CD4-positive, alpha-beta memory T cell (primary cell): Measurements from ENCODE around the gene FAM111B. TPM values are rescaled to one million over a fixed set of nuclear protein-coding genes. Genes with fewer than 3 reads are reported as not detected.
A peak's percentile ranks its signal among the peaks of the same experiment; 100 is the strongest.
"Not testable (repeated sequence)": the region's sequence is repeated elsewhere in the genome, so short reads cannot be mapped to it uniquely, and the experiment has no call there.

ENCODE experiments used
- CTCF ChIA-PET: fragments of 350-600 bp; sonication (Branson Sonifier 250); formaldehyde crosslinking; loops from one replicate; lab custom pipeline; 2021; ENCODE audit warnings: inconsistent platforms; ENCODE audit not compliant: partially characterized antibody; lab: Charles Lee
- POLR2A ChIA-PET: fragments of 350-600 bp; sonication (Branson Sonifier 250); formaldehyde crosslinking; loops from one replicate; lab custom pipeline; 2021; ENCODE audit not compliant: partially characterized antibody; lab: Charles Lee
- DNase-seq, 5 donors: peaks; one replicate each; pipeline versions ENCODE4 v3.0.0 to v3.0.0-alpha.2; 2020 to 2022; ENCODE audit warnings: mixed read lengths in 1 of 5
- H3K27ac ChIP-seq: one replicate; pipeline ENCODE4 v1.7.0; 2013; ENCODE audit warnings: low read depth, low read length
- H3K27me3 ChIP-seq: 2 replicates; pipeline ENCODE4 v1.7.0; 2013; ENCODE audit warnings: mild to moderate bottlenecking, low read length, moderate library complexity; ENCODE audit not compliant: insufficient read depth
- H3K36me3 ChIP-seq: 2 replicates; pipeline ENCODE4 v1.7.0; 2013; ENCODE audit warnings: mild to moderate bottlenecking, low read length, moderate library complexity; ENCODE audit not compliant: insufficient read depth
- H3K4me1 ChIP-seq: 2 replicates; pipeline ENCODE4 v1.7.0; 2013; ENCODE audit warnings: mild to moderate bottlenecking, low read length, moderate library complexity; ENCODE audit not compliant: insufficient read depth
- H3K4me3 ChIP-seq, 2 donors: one replicate each; pipeline ENCODE4 v1.7.0; 2013; ENCODE audit warnings: low read length in 2 of 2, mild to moderate bottlenecking in 1 of 2
- H3K9me3 ChIP-seq, 2 donors: one replicate each; pipeline ENCODE4 v1.7.0; 2013; ENCODE audit warnings: low read length in 2 of 2, control low read depth in 1 of 2; ENCODE audit not compliant: control insufficient read depth in 1 of 2
- H3K27ac Mint-ChIP-seq, 7 donors: one replicate each; pipeline ENCODE4 v1.8.0; 2020 to 2021; ENCODE audit warnings: mixed read lengths in 7 of 7, mild to moderate bottlenecking in 6 of 7, inconsistent platforms in 3 of 7, moderate library complexity in 3 of 7
- H3K27me3 Mint-ChIP-seq, 2 donors: one replicate each; pipeline ENCODE4 v1.8.0; 2020 to 2021; ENCODE audit warnings: mixed read lengths in 2 of 2
- H3K36me3 Mint-ChIP-seq, 2 donors: one replicate each; pipeline ENCODE4 v1.8.0; 2020 to 2021; ENCODE audit warnings: mixed read lengths in 2 of 2, inconsistent platforms in 1 of 2, mild to moderate bottlenecking in 1 of 2
- H3K4me1 Mint-ChIP-seq, 4 donors: one replicate each; pipeline ENCODE4 v1.8.0; 2020 to 2021; ENCODE audit warnings: mixed read lengths in 4 of 4, mild to moderate bottlenecking in 1 of 4
- H3K4me3 Mint-ChIP-seq, 8 donors: one replicate each; pipeline ENCODE4 v1.8.0; 2020 to 2021; ENCODE audit warnings: mixed read lengths in 8 of 8, mild to moderate bottlenecking in 7 of 8, moderate library complexity in 6 of 8, inconsistent platforms in 3 of 8
- H3K9me3 Mint-ChIP-seq, 8 donors: one replicate each; pipeline ENCODE4 v1.8.0; 2020 to 2021; ENCODE audit warnings: mixed read lengths in 8 of 8, mild to moderate bottlenecking in 5 of 8, inconsistent platforms in 3 of 8, moderate library complexity in 1 of 8
- intact Hi-C: fragments of 100-400 bp; cut with micrococcal nuclease; formaldehyde crosslinking; loops from one replicate; pipeline ENCODE4 v1.15.1; 2023
- polyA plus RNA-seq, 2 donors: library from polyadenylated mRNA; unstranded; fragments of 300-500 nt; fragmentation: Illumina TruSeq; gene quantifications; one replicate each; pipeline ENCODE4 v1.2.3, GENCODE V29; 2021
- total RNA-seq, 2 experiments: library from RNA; stranded (reverse); gene quantifications; one replicate each; pipeline ENCODE4 v1.2.3, GENCODE V29; 2021

The FAM111B gene
- total and polyA plus RNA-seq, 4 experiments from 2014 or later: 0.23 to 0.53 (median 0.38) TPM

- not testable (repeated sequence) for H3K9me3 Mint-ChIP-seq, H3K27me3 ChIP-seq, H3K9me3 ChIP-seq, H3K36me3 ChIP-seq, H3K36me3 Mint-ChIP-seq, H3K27me3 Mint-ChIP-seq
- Mint-ChIP-seq H3K4me3 (peak overlapping the region; percentile 89 to 94 (median 92)), H3K4me1 (peaks cover 21 to 37% (median 26%) of the 10 kb centered on the region in 4 donors), H3K27ac (peak overlapping the region; percentile 63 to 94 (median 84))
- peak overlapping the region; percentile 30 for H3K27ac ChIP-seq
- peak; percentile 14 to 57 (median 19) for DNase-seq
- intact Hi-C loops: loop anchor here (10.0 kb wide), 1 partner anchor 533 kb away; the partner anchor contains the start of genes LPXN and ZFP91
- peaks cover 19% of the 10 kb centered on the region for H3K4me1 ChIP-seq
- H3K4me3 ChIP-seq: peak overlapping the region; percentile 32 to 70
- ChIA-PET POLR2A (interaction anchor here (0.7 to 1.6 kb wide), 3 partner anchors 28 to 37 kb away, joined by 3 to 7 read pairs (median 3); partner anchors contain the start of gene FAM111A), CTCF (interaction anchor here (1.0 to 2.9 kb wide), 7 partner anchors 10 to 64 kb away, joined by 3 to 16 read pairs (median 8); partner anchors contain the start of gene DTX4)
These were observed 684 bp downstream of the FAM111B start for GRCh38 chr11:59107721-59108120.

- no peaks in the 10 kb centered on the region for H3K27me3 ChIP-seq
- H3K27me3 Mint-ChIP-seq: no peaks in the 10 kb centered on the region
- ChIA-PET POLR2A (no interaction called here), CTCF (no interaction called here)
- peaks cover 9 to 19% (median 10%) of the 10 kb centered on the region in 4 donors for H3K4me1 Mint-ChIP-seq
- no peaks in the 10 kb centered on the region for H3K36me3 ChIP-seq
- peaks cover under 1 to 11% (median 5%) of the 10 kb centered on the region in 8 donors for H3K9me3 Mint-ChIP-seq
- H3K4me3 ChIP-seq: no peak overlapping the region
- peaks cover 0 to 4% of the 10 kb centered on the region in 2 donors for H3K9me3 ChIP-seq
- no peak overlapping the region for H3K4me3 Mint-ChIP-seq
- no peak overlapping the region for H3K27ac ChIP-seq
- intact Hi-C loops: no loop called here
- no peak for DNase-seq
- no peak overlapping the region for H3K27ac Mint-ChIP-seq
- peaks cover 4% of the 10 kb centered on the region for H3K4me1 ChIP-seq
- H3K36me3 Mint-ChIP-seq: peaks cover 0 to 4% of the 10 kb centered on the region in 2 donors
These were observed 5.5 kb downstream of the FAM111B start for GRCh38 chr11:59112494-59112893.

GRCh38 chr11:59114344-59114743, 7.3 kb downstream of the FAM111B start:
- Mint-ChIP-seq H3K27ac (no peak overlapping the region), H3K27me3 (no peaks in the 10 kb centered on the region)
- CTCF ChIA-PET: interaction anchor here (1.0 to 2.3 kb wide), 2 partner anchors 22 to 44 kb away, joined by 3 to 7 read pairs; no protein-coding TSS in a partner anchor

GRCh38 chr11:59115553-59115952, 8.5 kb downstream of the FAM111B start:
- H3K27ac ChIP-seq: no peak overlapping the region
- Mint-ChIP-seq H3K9me3 (peaks cover 2 to 30% (median 18%) of the 10 kb centered on the region in 8 donors), H3K4me3 (no peak overlapping the region), H3K27ac (no peak overlapping the region), H3K27me3 (no peaks in the 10 kb centered on the region), H3K4me1 (peaks cover 0 to 6% (median 0%) of the 10 kb centered on the region in 4 donors), H3K36me3 (peaks cover 4 to 7% of the 10 kb centered on the region in 2 donors)
- H3K27me3 ChIP-seq: no peaks in the 10 kb centered on the region
- H3K9me3 ChIP-seq: peaks cover 0 to 12% of the 10 kb centered on the region in 2 donors
- CTCF ChIA-PET: no interaction called here
- no peak overlapping the region for H3K4me3 ChIP-seq
- POLR2A ChIA-PET: no interaction called here
- H3K36me3 ChIP-seq: no peaks in the 10 kb centered on the region
- DNase-seq: no peak
- intact Hi-C loops: no loop called here
- no peaks in the 10 kb centered on the region for H3K4me1 ChIP-seq

More at GRCh38 chr11:59114344-59114743, 7.3 kb downstream of the FAM111B start:
- no peak overlapping the region for H3K27ac ChIP-seq
- Mint-ChIP-seq H3K36me3 (peaks cover 4 to 7% of the 10 kb centered on the region in 2 donors), H3K4me3 (no peak overlapping the region), H3K4me1 (peaks cover 0 to 6% (median under 1%) of the 10 kb centered on the region in 4 donors), H3K9me3 (peaks cover 2 to 29% (median 18%) of the 10 kb centered on the region in 8 donors)
- no peaks in the 10 kb centered on the region for H3K27me3 ChIP-seq
- POLR2A ChIA-PET: no interaction called here
- no peak overlapping the region for H3K4me3 ChIP-seq
- H3K9me3 ChIP-seq: peaks cover 0 to 12% of the 10 kb centered on the region in 2 donors
- no peak for DNase-seq
- no peaks in the 10 kb centered on the region for H3K4me1 ChIP-seq
- H3K36me3 ChIP-seq: no peaks in the 10 kb centered on the region
- intact Hi-C loops: no loop called here

- peaks cover 0 to 12% of the 10 kb centered on the region in 2 donors for H3K9me3 ChIP-seq
- no peaks in the 10 kb centered on the region for H3K36me3 ChIP-seq
- no peak overlapping the region for H3K27ac ChIP-seq
- no peaks in the 10 kb centered on the region for H3K27me3 ChIP-seq
- Mint-ChIP-seq H3K4me3 (no peak overlapping the region), H3K27me3 (no peaks in the 10 kb centered on the region), H3K36me3 (peaks cover 4 to 7% of the 10 kb centered on the region in 2 donors), H3K9me3 (peaks cover 2 to 30% (median 18%) of the 10 kb centered on the region in 8 donors), H3K4me1 (no peaks in the 10 kb centered on the region), H3K27ac (peak overlapping the region in 1 of 7 donors; percentile 40)
- intact Hi-C loops: no loop called here
- DNase-seq: no peak
- POLR2A ChIA-PET: no interaction called here
- no peaks in the 10 kb centered on the region for H3K4me1 ChIP-seq
- no peak overlapping the region for H3K4me3 ChIP-seq
- CTCF ChIA-PET: no interaction called here
These were observed 10.7 kb downstream of the FAM111B start for GRCh38 chr11:59117774-59118173.

- no peaks in the 10 kb centered on the region for H3K27me3 ChIP-seq
- POLR2A ChIA-PET: no interaction called here
- DNase-seq: no peak
- Mint-ChIP-seq H3K9me3 (peaks cover 2 to 30% (median 18%) of the 10 kb centered on the region in 8 donors), H3K36me3 (peaks cover 4 to 7% of the 10 kb centered on the region in 2 donors), H3K4me3 (no peak overlapping the region), H3K27ac (no peak overlapping the region), H3K4me1 (no peaks in the 10 kb centered on the region), H3K27me3 (no peaks in the 10 kb centered on the region)
- no peak overlapping the region for H3K27ac ChIP-seq
- H3K9me3 ChIP-seq: peaks cover 0 to 12% of the 10 kb centered on the region in 2 donors
- H3K4me1 ChIP-seq: no peaks in the 10 kb centered on the region
- intact Hi-C loops: no loop called here
- CTCF ChIA-PET: interaction anchor here (1.4 kb wide), 2 partner anchors 16 kb away, joined by 6 to 12 read pairs; no protein-coding TSS in a partner anchor
- H3K36me3 ChIP-seq: no peaks in the 10 kb centered on the region
- no peak overlapping the region for H3K4me3 ChIP-seq
These were observed 12.8 kb downstream of the FAM111B start for GRCh38 chr11:59119826-59120225.

- POLR2A ChIA-PET: interaction anchor here (1.1 to 1.2 kb wide), 3 partner anchors 9 to 29 kb away, joined by 3 to 5 read pairs (median 4); partner anchors contain the start of gene FAM111B
- CTCF ChIA-PET: interaction anchor here (0.6 to 3.5 kb wide), 46 partner anchors 8 to 612 kb away, joined by 3 to 62 read pairs (median 5); partner anchors contain the start of genes DTX4 and FAM111B
- H3K27me3 Mint-ChIP-seq: no peaks in the 10 kb centered on the region
- H3K9me3 Mint-ChIP-seq: peaks cover 0 to 16% (median 7%) of the 10 kb centered on the region in 8 donors
- H3K27me3 ChIP-seq: no peaks in the 10 kb centered on the region
- no peaks in the 10 kb centered on the region for H3K9me3 ChIP-seq
- H3K4me3 Mint-ChIP-seq: peak overlapping the region in 7 of 8 donors; percentile 18 to 87 (median 68)
- H3K27ac ChIP-seq: no peak overlapping the region
- peaks cover 8% of the 10 kb centered on the region for H3K4me1 ChIP-seq
- DNase-seq: peak; percentile 82 to 88 (median 83)
- H3K36me3 ChIP-seq: no peaks in the 10 kb centered on the region
- H3K4me3 ChIP-seq: no peak overlapping the region
- intact Hi-C loops: loop anchor here (1.0 to 5.0 kb wide), 4 partner anchors 39 to 482 kb away; no protein-coding TSS in a partner anchor
- peak overlapping the region; percentile 5 to 92 (median 88) for H3K27ac Mint-ChIP-seq
- H3K36me3 Mint-ChIP-seq: peaks cover 44 to 58% of the 10 kb centered on the region in 2 donors
- peaks cover 7 to 12% (median 8%) of the 10 kb centered on the region in 4 donors for H3K4me1 Mint-ChIP-seq
These were observed 28.8 kb downstream of the FAM111B start for GRCh38 chr11:59135648-59136461.
